Measurements from ENCODE around the gene COL25A1. TPM values are rescaled to one million over a fixed set of nuclear protein-coding genes. Genes with fewer than 3 reads are reported as not detected.
"Not testable (repeated sequence)": the region's sequence is repeated elsewhere in the genome, so short reads cannot be mapped to it uniquely, and the experiment has no call there.

COL25A1 gene
- total RNA-seq, 1 donor from 2014 or later: 8.6 TPM

- peak; percentile 45 for DNase-seq
These were observed 292.5 kb downstream of the COL25A1 start for GRCh38 chr4:109009909-109010308.

- DNase-seq: no peak
These were observed 294.5 kb downstream of the COL25A1 start for GRCh38 chr4:109007976-109008375.

DNA sequence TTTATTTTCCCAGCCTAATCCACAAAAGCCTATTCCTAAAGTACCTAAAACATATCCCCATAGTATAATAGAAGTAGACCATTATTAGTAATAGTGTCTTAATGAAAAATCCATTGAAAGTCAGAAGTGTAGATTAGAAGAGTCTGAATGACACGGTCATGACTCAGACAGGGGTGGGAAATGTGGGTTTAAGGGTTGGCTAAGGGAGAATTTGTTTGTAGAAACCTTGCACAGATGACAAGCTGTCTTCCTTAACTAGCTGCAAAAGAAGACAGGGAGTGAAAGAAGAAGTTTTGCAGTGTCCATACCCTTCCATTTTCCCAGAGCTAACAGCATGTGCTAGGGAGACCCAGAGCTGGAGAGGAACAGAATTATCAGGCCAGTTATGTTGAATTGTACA, 296.9 kb downstream of the COL25A1 start:
- no peak for DNase-seq

DNA sequence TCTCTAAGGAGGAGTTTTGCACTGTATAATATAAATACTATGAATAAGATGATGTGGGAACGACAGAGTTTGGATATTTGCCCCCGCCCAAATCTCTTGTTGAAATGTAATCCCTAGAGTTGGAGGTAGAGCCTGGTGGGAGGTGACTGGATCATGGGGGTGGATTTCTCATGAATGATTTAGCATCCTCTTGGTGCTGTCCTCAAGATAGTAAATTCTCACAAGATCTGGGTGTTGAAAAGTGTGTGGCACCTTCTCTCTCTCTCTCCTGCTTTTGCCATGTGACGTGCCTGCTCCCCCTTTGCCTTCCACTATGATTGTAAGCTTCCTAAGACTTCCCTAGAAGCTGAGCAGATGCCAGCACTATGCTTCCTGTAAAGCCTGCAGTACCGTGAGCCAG, 298.0 kb downstream of the COL25A1 start:
- DNase-seq: no peak

GRCh38 chr4:109003964-109004363, 298.5 kb downstream of the COL25A1 start:
- DNase-seq: no peak

GRCh38 chr4:108991551-108992328, 310.7 kb downstream of the COL25A1 start:
- DNase-seq: no peak

- DNase-seq: no peak
These were observed 313.8 kb downstream of the COL25A1 start for GRCh38 chr4:108988464-108989195.

- not testable (repeated sequence) for DNase-seq
These were observed 318.0 kb downstream of the COL25A1 start for GRCh38 chr4:108984495-108984894.

- no peak for DNase-seq
These were observed 319.9 kb downstream of the COL25A1 start for GRCh38 chr4:108982402-108983185.

DNA sequence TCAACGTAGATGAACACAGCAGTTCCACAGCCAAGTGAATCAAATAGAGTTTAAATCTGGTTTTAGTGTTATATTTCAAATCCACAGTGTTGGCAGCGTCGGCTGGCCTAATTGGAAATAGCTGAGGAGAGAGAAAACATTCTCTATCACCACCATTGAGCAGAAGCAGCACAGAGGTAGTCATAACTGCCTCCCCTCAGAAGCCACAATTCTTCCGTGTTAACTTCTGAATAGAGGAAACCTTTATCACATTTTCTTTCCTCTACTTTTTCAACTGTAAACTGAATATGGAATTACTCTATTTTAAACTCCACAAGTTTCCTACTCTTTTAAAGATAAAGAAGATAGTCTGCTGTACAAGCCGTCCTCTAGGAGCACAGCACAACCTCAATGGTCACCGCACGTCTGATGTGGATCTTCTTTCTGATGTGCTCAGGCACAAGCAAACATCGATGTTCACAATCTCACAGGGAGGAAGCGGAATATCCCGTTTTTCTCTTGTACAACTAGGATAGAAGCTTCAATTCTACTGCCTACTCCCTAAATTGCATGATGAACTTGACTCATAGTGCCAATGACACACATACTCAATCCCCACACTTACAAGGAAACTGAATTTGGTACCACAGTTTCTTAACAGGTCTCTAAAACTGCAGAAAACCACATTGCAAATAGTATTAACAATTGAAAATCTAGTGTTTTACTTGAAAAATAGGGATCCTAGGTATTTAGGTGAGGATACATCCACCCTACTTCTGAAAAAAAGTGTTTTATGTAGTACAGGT, 321.8 kb downstream of the COL25A1 start:
- DNase-seq: no peak

DNA sequence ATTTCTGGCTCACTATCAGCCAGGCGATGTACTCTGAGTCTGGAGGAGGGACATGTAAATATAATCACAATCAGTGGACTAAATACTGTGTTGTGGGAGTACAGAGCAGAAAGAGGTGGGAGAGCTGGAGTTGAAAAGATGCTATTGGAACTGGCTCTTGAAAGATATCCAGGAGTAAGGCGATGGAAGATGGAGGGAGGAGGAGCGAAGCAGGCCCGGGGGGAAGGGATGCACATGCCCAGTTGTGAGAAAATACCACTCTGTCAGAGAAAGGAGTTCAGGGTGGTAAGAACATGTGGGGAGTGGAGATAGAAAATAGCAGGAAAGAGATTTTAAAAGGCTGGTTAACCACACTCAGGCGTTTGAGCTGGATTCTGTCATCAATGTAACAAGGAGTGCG, 322.7 kb downstream of the COL25A1 start:
- DNase-seq: no peak

DNA sequence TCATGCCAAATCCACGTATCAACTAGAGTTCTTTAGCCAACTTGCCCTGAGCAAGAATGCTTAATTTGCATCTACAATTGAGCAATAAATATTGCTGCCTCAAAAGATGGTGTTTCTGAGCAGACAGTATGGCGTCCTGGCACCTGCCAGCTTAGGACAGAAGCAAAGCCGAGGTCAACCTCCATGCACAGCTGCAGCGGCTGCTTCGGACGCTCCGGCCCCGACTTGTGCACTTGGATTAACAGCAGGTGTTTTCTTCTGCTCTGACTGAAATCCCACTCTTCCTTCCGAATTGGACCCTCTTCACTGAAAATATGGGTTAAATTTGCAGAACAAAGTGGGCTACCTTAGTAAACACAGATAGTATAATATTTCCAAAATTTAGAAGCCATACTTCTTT, 324.4 kb downstream of the COL25A1 start:
- DNase-seq: no peak

GRCh38 chr4:108972613-108973283, 329.7 kb downstream of the COL25A1 start:
- no peak for DNase-seq

GRCh38 chr4:108971473-108971872, 331.0 kb downstream of the COL25A1 start:
- DNase-seq: no peak

DNA sequence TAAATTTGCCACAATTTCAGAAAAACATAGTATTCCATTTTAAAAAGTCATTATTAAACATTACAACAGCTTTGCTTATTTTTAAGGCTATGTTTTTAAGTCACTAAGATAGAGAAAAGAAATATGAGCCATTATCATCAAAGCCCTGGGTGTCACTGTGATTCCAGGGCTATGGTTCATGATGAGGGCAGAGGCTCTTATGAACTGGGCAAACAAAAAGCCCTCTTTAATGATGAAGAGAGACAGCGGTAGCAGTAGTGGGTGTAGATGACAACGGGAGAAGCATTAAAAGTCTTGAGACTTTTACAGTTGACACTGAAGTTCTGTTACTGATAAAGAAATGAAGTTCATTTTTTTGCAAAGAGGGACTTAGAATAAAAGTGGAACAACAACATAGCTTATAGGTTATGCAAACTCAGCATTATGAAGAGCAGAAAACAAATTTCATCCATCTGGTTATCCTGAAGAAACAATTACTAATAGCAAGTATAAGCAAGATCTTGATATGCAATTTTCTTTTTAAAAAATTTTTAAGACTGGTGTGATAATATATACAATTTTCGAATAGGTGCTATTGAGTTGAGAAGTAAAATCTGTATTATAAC, 336.9 kb downstream of the COL25A1 start:
- no peak for DNase-seq

DNA sequence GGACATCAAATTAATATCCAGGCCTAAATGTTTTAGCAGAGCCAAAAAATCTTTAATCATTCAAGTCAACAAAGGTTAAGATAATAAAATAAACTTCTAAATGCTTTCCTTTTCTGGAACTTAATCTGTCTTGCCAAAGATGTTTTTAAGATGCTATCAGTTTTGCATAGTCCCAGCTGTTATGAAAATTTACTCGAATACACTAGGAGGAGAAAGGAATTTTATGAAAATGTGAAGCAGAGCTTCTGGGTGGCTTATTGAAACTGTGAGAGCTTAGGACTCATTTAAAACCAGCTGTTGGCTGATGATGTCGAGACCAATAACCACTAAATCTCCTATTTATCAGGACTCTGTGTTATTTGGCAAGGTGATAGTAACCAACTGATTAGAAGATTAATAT, 337.4 kb downstream of the COL25A1 start:
- DNase-seq: peak; percentile 40

- DNase-seq: no peak
These were observed 338.5 kb downstream of the COL25A1 start for GRCh38 chr4:108963910-108964309.

DNA sequence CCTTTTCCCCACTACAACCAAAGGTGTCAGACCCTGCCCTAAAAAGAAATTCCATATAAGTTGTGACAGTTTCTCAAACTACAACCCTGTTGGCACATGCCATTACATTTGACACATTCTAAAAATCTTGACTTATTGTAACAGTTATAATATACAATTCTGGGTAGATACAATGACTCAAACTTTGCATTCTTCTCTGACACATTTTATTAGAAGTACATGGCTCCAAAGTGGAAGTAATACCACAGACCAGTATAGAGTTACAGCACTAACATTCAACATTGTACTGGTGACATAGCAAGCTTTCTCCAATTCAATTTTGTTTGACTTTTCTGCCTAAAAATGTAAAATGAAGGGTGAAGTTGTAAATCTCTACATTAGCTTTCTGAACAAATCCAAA, 343.0 kb downstream of the COL25A1 start:
- no peak for DNase-seq

- no peak for DNase-seq
These were observed 347.6 kb downstream of the COL25A1 start for GRCh38 chr4:108954880-108955279.

- no peak for DNase-seq
These were observed 348.5 kb downstream of the COL25A1 start for GRCh38 chr4:108953941-108954340.
